BJ (cell line): Measurements from ENCODE around the gene TCP11. TPM values are rescaled to one million over a fixed set of nuclear protein-coding genes. Genes with fewer than 3 reads are reported as not detected.

Source experiments
- CTCF ChIA-PET: fragments of 350-600 bp; formaldehyde crosslinking; extraction: SDS; loops from one replicate; lab custom pipeline; 2021; ENCODE audit warnings: antibody characterized with exemption, inconsistent platforms; lab: Yijun Ruan, JAX
- POLR2A ChIA-PET: fragments of 300-600 bp; sonication (Branson Sonifier 250); formaldehyde crosslinking; extraction: SDS; loops from one replicate; lab custom pipeline; 2021; ENCODE audit warnings: antibody characterized with exemption; lab: Charles Lee
- DNase-seq: peaks from one replicate; pipeline ENCODE4 v3.0.0-alpha.2; 2011; ENCODE audit warnings: low read depth
- H3K27me3 ChIP-seq: 2 replicates; pipeline ENCODE4 v1.6.0; 2011; ENCODE audit warnings: low read length; ENCODE audit not compliant: control insufficient read depth, insufficient read depth
- H3K36me3 ChIP-seq: 2 replicates; pipeline ENCODE4 v1.5.1; 2011; ENCODE audit warnings: low read length; ENCODE audit not compliant: control insufficient read depth, insufficient read depth
- H3K4me3 ChIP-seq: 2 replicates; pipeline ENCODE4 v1.5.1; 2011; ENCODE audit warnings: low read depth, mild to moderate bottlenecking, control low read depth, low read length
- polyA plus RNA-seq: library from polyadenylated mRNA; depleted of rRNA; stranded (reverse); fragments of >200 nt; gene quantifications from 2 replicates; pipeline ENCODE4 v1.2.3, GENCODE V29; 2011
- TF ChIP-seq, protein P1 (sequence below): IDR thresholded peaks from 2 replicates; pipeline ENCODE4 v1.5.1; 2011; ENCODE audit warnings: low read depth, mild to moderate bottlenecking, control low read depth, inconsistent platforms, low read length, moderate library complexity; ENCODE audit not compliant: insufficient read depth

The TCP11 gene
- polyA plus RNA-seq, 1 experiment = 0.23 TPM

DNA sequence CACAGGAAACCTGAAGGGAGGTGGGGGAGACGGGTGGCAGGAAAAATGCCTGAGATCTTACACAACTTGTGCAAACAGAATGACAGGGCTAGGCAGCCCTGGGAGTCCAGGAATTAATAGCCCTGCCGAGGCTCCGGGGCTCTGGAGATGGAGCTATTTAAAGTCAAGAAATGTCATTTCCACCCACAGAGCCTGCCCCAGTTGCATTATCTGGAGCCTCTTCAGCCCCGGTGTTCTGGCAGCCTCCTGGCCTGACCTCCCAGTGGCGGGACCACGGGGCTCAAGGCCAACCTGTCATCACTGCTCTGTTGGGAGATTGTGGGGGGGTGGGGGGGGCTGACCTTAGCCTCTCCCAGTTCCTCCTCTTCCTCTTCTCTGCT, 44.2 kb upstream of the TCP11 start:
- TF ChIP-seq, protein P1, sequence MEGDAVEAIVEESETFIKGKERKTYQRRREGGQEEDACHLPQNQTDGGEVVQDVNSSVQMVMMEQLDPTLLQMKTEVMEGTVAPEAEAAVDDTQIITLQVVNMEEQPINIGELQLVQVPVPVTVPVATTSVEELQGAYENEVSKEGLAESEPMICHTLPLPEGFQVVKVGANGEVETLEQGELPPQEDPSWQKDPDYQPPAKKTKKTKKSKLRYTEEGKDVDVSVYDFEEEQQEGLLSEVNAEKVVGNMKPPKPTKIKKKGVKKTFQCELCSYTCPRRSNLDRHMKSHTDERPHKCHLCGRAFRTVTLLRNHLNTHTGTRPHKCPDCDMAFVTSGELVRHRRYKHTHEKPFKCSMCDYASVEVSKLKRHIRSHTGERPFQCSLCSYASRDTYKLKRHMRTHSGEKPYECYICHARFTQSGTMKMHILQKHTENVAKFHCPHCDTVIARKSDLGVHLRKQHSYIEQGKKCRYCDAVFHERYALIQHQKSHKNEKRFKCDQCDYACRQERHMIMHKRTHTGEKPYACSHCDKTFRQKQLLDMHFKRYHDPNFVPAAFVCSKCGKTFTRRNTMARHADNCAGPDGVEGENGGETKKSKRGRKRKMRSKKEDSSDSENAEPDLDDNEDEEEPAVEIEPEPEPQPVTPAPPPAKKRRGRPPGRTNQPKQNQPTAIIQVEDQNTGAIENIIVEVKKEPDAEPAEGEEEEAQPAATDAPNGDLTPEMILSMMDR = no peak
- CTCF ChIA-PET = interaction anchor here (0.7 to 1.0 kb wide), 2 partner anchors 9 to 31 kb away, joined by 3 read pairs; no protein-coding TSS in a partner anchor
- Histone ChIP-seq H3K36me3 (no peaks in the 10 kb centered on the region), H3K4me3 (no peak overlapping the region), H3K27me3 (no peaks in the 10 kb centered on the region)
- peak; percentile 18 for DNase-seq
- POLR2A ChIA-PET = interaction anchor here (0.7 kb wide), 1 partner anchor 52 kb away, joined by 3 read pairs; no protein-coding TSS in a partner anchor

DNA sequence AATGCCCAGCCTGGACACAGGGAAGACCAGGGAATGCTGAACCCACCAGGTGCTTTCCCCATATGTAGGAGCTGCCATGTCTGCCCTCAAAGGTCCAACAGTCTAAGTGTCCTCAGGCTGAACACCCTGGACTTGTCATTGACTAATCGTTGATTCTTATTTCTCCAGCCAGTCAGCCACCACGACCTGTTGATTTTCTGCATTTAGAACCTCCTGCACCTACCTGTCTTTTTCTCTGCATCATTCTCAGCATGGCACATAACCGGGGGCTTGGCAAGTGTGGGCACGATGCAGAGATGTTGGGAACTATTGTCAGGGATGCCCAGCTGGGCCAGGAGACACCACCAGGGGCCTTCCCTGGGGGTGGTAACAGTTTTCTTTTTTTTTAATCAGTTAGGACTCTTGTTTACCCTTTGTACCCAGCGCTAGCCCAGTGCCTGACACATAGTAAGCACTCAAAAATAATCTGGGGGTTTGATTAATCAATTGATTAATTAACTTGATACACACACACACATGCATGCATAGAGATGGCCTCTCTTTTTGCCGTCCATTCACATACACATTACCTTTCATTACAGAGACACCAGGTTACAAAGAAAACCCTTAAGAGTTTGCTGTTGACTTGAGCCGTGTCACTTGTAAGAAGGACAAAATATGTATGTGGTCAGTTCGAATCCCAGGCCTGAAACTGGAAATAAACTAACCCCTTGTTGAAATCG, 43.6 kb upstream of the TCP11 start:
- Histone ChIP-seq H3K36me3 (no peaks in the 10 kb centered on the region), H3K4me3 (no peak overlapping the region), H3K27me3 (no peaks in the 10 kb centered on the region)
- ChIA-PET POLR2A (interaction anchor here (0.7 kb wide), 1 partner anchor 52 kb away, joined by 3 read pairs; no protein-coding TSS in a partner anchor), CTCF (interaction anchor here (0.7 to 1.0 kb wide), 3 partner anchors 8 to 31 kb away, joined by 3 read pairs; no protein-coding TSS in a partner anchor)
- DNase-seq = no peak
- TF ChIP-seq, protein P1 = no peak

DNA sequence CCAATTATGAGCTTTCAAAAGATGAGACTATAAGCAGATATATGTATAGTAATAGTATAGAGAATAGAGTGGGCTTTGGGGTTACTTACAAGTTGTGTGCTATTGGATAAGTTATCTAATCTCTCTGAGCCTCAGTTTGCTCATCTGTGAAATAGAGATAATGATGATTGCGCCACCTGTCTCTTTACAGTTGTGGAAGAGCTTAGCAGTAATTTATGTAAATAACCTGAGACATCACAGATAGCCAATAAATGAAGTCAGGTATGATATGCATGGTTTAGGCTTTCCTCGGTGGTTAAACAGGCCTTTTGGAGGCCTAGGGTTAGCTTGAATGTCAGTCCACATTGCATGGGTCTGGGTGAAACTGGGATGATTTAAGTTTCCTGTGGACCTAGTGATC, 42.8 kb upstream of the TCP11 start:
- ChIA-PET CTCF (interaction anchor here (1.0 kb wide), 2 partner anchors 21 to 37 kb away, joined by 3 read pairs; no protein-coding TSS in a partner anchor), POLR2A (no interaction called here)
- no peak for DNase-seq
- TF ChIP-seq, protein P1 = no peak
- no peaks in the 10 kb centered on the region for H3K36me3 ChIP-seq
- H3K27me3 ChIP-seq = no peaks in the 10 kb centered on the region
- no peak overlapping the region for H3K4me3 ChIP-seq

DNA sequence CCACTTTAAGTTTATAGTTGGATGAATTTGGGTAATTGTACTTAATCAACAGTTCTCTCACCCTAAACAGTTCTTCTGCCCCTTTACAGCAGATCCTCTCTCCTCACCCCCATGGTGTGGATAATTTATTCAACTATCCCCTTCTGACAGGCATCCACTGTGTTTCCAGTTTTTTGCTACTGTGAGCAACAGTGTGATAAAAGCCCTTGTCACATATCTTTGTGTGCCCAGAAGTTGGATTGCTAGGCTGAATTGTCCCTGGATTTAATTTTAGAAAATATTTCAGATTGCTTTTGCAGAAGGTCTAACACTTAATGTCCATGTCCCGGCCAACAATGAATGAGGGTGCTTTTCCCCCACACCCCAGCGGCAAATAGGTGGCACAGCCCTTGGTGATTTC, 42.1 kb upstream of the TCP11 start:
- TF ChIP-seq, protein P1 = no peak
- H3K27me3 ChIP-seq = no peaks in the 10 kb centered on the region
- no peaks in the 10 kb centered on the region for H3K36me3 ChIP-seq
- ChIA-PET CTCF (interaction anchor here (1.0 kb wide), 1 partner anchor 37 kb away, joined by 3 read pairs; no protein-coding TSS in a partner anchor), POLR2A (no interaction called here)
- no peak overlapping the region for H3K4me3 ChIP-seq
- no peak for DNase-seq

DNA sequence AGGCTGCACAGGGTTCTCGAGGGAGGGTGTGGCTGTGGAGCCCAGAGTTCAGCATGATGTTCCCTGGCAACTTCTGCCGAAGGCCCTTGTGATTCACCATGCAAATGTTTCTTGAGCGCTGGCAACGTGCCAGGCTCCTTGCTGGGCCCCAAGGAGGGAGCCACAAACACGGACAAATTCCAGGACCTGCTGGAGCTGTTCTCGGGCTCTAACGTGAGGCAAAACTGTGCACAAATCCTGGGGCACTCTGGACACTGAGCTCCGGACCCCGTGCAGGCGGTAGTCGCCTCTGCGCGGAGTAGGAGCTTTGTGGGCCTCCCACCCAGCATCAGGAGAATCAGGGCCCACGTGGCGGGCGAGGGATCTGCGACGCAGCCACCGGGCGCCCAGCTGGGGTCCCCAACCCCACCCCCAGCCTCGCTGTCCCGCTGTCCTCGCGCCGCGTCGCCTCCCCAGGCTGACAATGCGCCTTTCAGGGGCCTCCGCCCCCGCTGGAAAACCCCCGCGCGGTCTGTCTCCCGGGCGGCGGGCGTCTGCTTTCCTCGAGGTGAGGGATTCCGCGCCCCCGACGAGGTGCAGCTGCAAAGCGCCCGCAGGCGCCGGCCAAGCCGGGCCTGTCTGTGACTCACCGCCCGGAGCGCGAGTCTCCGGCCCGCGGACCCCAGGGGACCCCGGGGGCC, 40.9 kb upstream of the TCP11 start:
- POLR2A ChIA-PET = interaction anchor here (0.5 to 0.9 kb wide), 2 partner anchors 20 to 191 kb away, joined by 3 to 4 read pairs; no protein-coding TSS in a partner anchor
- H3K36me3 ChIP-seq = no peaks in the 10 kb centered on the region
- H3K27me3 ChIP-seq = no peaks in the 10 kb centered on the region
- TF ChIP-seq, protein P1 = no peak
- H3K4me3 ChIP-seq = no peak overlapping the region
- CTCF ChIA-PET = interaction anchor here (1.3 to 3.4 kb wide), 3 partner anchors 23 to 59 kb away, joined by 4 to 12 read pairs (median 5); no protein-coding TSS in a partner anchor
- peak; percentile 21 for DNase-seq
